SU-DHL-6 (cell line): ENCODE results near the gene RBM4B.

ENCODE experiments used
- H2AFZ ChIP-seq: fragments of 200-600 bp; sonication (generic); 2 replicates; pipeline ENCODE4 v1.6.1; 2014; ENCODE audit warnings: low read depth, mild to moderate bottlenecking, moderate library complexity, mixed read lengths, antibody characterized with exemption, low read length; ENCODE audit not compliant: severe bottlenecking
- H3F3A ChIP-seq: fragments of 200-600 bp; shearing (Covaris generic); 2 replicates; pipeline ENCODE4 v1.6.0; 2016; ENCODE audit warnings: antibody characterized with exemption, mild to moderate bottlenecking; ENCODE audit not compliant: insufficient read depth
- H3K27ac ChIP-seq: fragments of 200-600 bp; sonication (generic); 2 replicates; pipeline ENCODE4 v1.5.1; 2016; ENCODE audit warnings: low read depth, mild to moderate bottlenecking, low read length, moderate library complexity, mixed read lengths
- H3K27me3 ChIP-seq: fragments of 200-600 bp; sonication (generic), shearing (Covaris generic); 2 replicates; pipeline ENCODE4 v1.6.0; 2014; ENCODE audit warnings: mild to moderate bottlenecking, low read length
- H3K36me3 ChIP-seq: fragments of 200-600 bp; sonication (generic); 2 replicates; pipeline ENCODE4 v1.6.1; 2014; ENCODE audit warnings: mild to moderate bottlenecking, low read length, mixed read lengths
- H3K4me2 ChIP-seq: fragments of 300-600, 200-600 bp; shearing (Covaris generic), sonication (generic); 2 replicates; pipeline ENCODE4 v1.6.0; 2014; ENCODE audit warnings: low read length, low read depth, mild to moderate bottlenecking; ENCODE audit not compliant: poor library complexity, severe bottlenecking
- H3K4me3 ChIP-seq: fragments of 200-600 bp; sonication (generic); 2 replicates; pipeline ENCODE4 v1.5.1; 2014; ENCODE audit warnings: antibody characterized with exemption, low read length, mild to moderate bottlenecking, mixed read lengths; ENCODE audit not compliant: insufficient read depth, poor library complexity, severe bottlenecking
- H3K79me2 ChIP-seq: fragments of 200-600 bp; sonication (generic); 2 replicates; pipeline ENCODE4 v1.6.1; 2014; ENCODE audit warnings: mild to moderate bottlenecking, low read length, moderate library complexity; ENCODE audit not compliant: insufficient read depth
- H3K9ac ChIP-seq: fragments of 200-600 bp; sonication (generic); 2 replicates; pipeline ENCODE4 v1.7.0; 2014; ENCODE audit warnings: mild to moderate bottlenecking, low read length
- H3K9me2 ChIP-seq: fragments of 200-600 bp; sonication (generic); replicated peaks from 2 replicates; pipeline ENCODE4 v1.6.1; 2014; ENCODE audit warnings: low read length; ENCODE audit not compliant: insufficient read depth
- H3K9me3 ChIP-seq: fragments of 200-600 bp; sonication (generic); 2 replicates; pipeline ENCODE4 v1.6.1; 2014; ENCODE audit warnings: low read length, mixed read lengths; ENCODE audit not compliant: insufficient read depth
- H4K20me1 ChIP-seq: fragments of 200-600 bp; sonication (generic); 2 replicates; pipeline ENCODE4 v1.6.1; 2014; ENCODE audit warnings: low read depth, mild to moderate bottlenecking, antibody characterized with exemption, low read length, moderate library complexity, mixed read lengths
- EZH2phosphoT487 ChIP-seq: fragments of 200-600 bp; sonication (generic), shearing (Covaris generic); conservative IDR thresholded peaks from 2 replicates; pipeline ENCODE4 v1.6.1; 2018; ENCODE audit warnings: mild to moderate bottlenecking, antibody characterized with exemption, low read length, moderate library complexity, mixed read lengths
- TF ChIP-seq, protein P1 (sequence below): fragments of 200-600 bp; sonication (generic); IDR thresholded peaks from one replicate; pipeline ENCODE4 v1.5.1; 2017; ENCODE audit warnings: antibody characterized with exemption, mild to moderate bottlenecking, low read length, moderate library complexity; ENCODE audit not compliant: insufficient read depth, poor library complexity, severe bottlenecking

RBM4B gene

DNA sequence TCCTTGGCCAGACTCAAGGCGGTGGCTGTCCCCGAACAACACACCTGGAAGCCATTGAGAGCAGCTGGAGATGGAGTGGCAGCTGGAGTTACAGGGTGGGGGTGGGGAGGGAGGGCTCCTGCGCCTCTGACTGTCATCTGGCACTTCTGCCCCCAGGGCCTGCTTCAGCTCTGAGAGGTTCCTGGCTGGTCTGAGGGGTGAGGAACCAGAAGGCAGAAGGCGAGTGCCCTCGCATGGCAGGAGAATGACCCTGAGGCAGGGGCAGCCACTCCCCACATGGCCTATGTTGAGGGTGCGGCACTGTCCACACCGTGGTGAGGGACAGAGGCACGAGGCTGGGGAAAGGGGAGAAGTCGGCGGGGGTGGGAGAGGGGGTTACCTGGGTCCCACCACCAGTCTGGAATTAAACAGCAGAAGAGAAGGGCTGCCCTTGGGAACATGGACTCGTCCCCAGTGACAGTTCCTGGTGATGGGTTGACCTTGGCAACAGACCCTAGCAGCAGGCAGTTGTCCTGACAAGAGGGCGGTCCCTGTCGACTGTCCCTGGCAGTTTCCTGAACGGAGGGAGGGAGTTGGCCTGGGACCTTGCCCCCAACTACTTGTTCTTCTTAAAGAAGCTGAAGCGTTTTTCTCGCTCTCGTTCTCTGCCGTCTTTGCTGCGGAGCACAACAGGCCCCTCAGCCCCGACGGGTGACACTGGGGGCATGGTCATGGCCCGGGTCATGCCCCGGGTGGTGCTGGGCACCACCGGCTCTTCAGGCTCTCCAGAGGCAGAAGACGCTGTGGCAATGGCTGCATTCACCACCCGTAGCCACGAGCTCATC lies 7.8 kb upstream of the RBM4B start:
- Histone ChIP-seq H3K36me3 (no peaks in the 10 kb centered on the region), H3K9ac (no peak overlapping the region), H3K9me3 (no peaks in the 10 kb centered on the region), H3F3A (no peaks in the 10 kb centered on the region), H3K4me2 (no peak overlapping the region), H3K9me2 (no peaks in the 10 kb centered on the region), H3K79me2 (no peaks in the 10 kb centered on the region), H3K27me3 (no peaks in the 10 kb centered on the region), H4K20me1 (no peaks in the 10 kb centered on the region), H3K27ac (no peak overlapping the region), H2AFZ (no peak overlapping the region), H3K4me3 (no peak overlapping the region)
- TF ChIP-seq, protein P1, sequence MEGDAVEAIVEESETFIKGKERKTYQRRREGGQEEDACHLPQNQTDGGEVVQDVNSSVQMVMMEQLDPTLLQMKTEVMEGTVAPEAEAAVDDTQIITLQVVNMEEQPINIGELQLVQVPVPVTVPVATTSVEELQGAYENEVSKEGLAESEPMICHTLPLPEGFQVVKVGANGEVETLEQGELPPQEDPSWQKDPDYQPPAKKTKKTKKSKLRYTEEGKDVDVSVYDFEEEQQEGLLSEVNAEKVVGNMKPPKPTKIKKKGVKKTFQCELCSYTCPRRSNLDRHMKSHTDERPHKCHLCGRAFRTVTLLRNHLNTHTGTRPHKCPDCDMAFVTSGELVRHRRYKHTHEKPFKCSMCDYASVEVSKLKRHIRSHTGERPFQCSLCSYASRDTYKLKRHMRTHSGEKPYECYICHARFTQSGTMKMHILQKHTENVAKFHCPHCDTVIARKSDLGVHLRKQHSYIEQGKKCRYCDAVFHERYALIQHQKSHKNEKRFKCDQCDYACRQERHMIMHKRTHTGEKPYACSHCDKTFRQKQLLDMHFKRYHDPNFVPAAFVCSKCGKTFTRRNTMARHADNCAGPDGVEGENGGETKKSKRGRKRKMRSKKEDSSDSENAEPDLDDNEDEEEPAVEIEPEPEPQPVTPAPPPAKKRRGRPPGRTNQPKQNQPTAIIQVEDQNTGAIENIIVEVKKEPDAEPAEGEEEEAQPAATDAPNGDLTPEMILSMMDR, result no peak
- TF ChIP-seq EZH2phosphoT487, result no peak

DNA sequence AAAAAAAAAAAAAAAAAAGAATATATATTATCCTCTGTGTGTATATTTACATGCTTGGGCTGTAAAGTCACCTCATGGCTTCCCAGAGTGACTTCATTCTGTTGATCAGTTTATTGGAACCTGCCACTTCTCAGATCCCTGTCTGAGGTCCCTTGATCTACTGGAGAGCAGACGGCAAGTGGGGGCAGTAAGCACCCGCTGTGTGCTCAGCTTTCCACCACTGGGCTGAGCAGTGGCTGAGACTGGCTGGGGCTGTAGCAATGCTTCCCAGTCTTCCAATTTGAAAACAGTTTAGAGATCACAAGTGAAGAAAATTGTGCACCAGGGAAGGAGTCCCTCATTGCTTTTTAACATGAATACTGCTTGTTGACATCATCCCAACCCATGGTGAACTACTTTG lies 6.9 kb upstream of the RBM4B start:
- H3K27ac ChIP-seq, result no peak overlapping the region
- no peaks in the 10 kb centered on the region for H3K9me2 ChIP-seq
- TF ChIP-seq EZH2phosphoT487, result no peak
- TF ChIP-seq, protein P1, result no peak
- no peak overlapping the region for H3K4me3 ChIP-seq
- H3F3A ChIP-seq, result no peaks in the 10 kb centered on the region
- no peaks in the 10 kb centered on the region for H4K20me1 ChIP-seq
- H3K9me3 ChIP-seq, result no peaks in the 10 kb centered on the region
- H2AFZ ChIP-seq, result no peak overlapping the region
- no peaks in the 10 kb centered on the region for H3K79me2 ChIP-seq
- no peak overlapping the region for H3K9ac ChIP-seq
- no peaks in the 10 kb centered on the region for H3K27me3 ChIP-seq
- H3K4me2 ChIP-seq, result no peak overlapping the region
- no peaks in the 10 kb centered on the region for H3K36me3 ChIP-seq

DNA sequence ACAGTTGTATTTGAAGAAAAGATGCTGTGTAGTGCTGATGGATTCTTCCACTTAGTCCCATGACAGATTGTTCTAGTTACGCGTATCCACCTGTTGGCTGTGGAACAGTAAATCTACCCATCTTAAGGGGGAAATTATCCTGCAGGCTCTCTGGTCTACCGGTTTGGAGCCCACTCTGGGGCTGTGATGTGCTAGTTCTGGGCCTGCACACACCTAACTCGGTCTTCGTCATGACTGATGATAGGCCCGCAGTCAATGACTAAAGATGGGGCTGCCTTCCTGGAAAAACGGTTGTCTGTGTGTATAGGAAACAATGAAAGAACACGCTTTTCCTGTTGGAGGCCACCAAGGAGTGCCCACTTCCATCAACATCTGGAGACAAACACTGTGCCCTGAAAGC lies 6.2 kb upstream of the RBM4B start:
- Histone ChIP-seq H3F3A (no peaks in the 10 kb centered on the region), H3K9me3 (no peaks in the 10 kb centered on the region), H3K27ac (no peak overlapping the region), H3K9ac (no peak overlapping the region), H3K79me2 (no peaks in the 10 kb centered on the region), H3K27me3 (no peaks in the 10 kb centered on the region), H3K9me2 (no peaks in the 10 kb centered on the region), H3K4me2 (no peak overlapping the region), H4K20me1 (no peaks in the 10 kb centered on the region), H2AFZ (no peak overlapping the region), H3K36me3 (no peaks in the 10 kb centered on the region), H3K4me3 (no peak overlapping the region)
- TF ChIP-seq EZH2phosphoT487, result no peak
- TF ChIP-seq, protein P1, result no peak
